GM21360 (cell line): ENCODE data around the gene GMDS.

Experiments used
- ATAC-seq: cut with Tn5 transposase; IDR thresholded peaks from one replicate; pipeline ENCODE4 v1.9.1; 2021; ENCODE audit warnings: mild to moderate bottlenecking, moderate library complexity; ENCODE audit not compliant: unreplicated experiment

GMDS gene

GRCh38 chr6:2141644-2142290, 103.6 kb downstream of the GMDS start:
- ATAC-seq: no peak

GRCh38 chr6:2140438-2141128, 104.8 kb downstream of the GMDS start:
- ATAC-seq: no peak

GRCh38 chr6:2135401-2135800, 110.0 kb downstream of the GMDS start:
- ATAC-seq: no peak

- no peak for ATAC-seq
Measured at GRCh38 chr6:2134554-2134953, 110.9 kb downstream of the GMDS start.

GRCh38 chr6:2133716-2134310, 111.6 kb downstream of the GMDS start:
- no peak for ATAC-seq

GRCh38 chr6:2132916-2133315, 112.5 kb downstream of the GMDS start:
- no peak for ATAC-seq

GRCh38 chr6:2132416-2132815, 113.0 kb downstream of the GMDS start:
- no peak for ATAC-seq

- peak; percentile 62 for ATAC-seq
Measured at GRCh38 chr6:2129182-2129621, 116.2 kb downstream of the GMDS start.

- ATAC-seq: no peak
Measured at GRCh38 chr6:2127484-2127911, 117.9 kb downstream of the GMDS start.

GRCh38 chr6:2126351-2126750, 119.1 kb downstream of the GMDS start:
- ATAC-seq: no peak

GRCh38 chr6:2125158-2125557, 120.2 kb downstream of the GMDS start:
- no peak for ATAC-seq

- no peak for ATAC-seq
Measured at GRCh38 chr6:2124260-2124709, 121.1 kb downstream of the GMDS start.

GRCh38 chr6:2120912-2121311, 124.5 kb downstream of the GMDS start:
- ATAC-seq: no peak

GRCh38 chr6:2119275-2119674, 126.1 kb downstream of the GMDS start:
- no peak for ATAC-seq

GRCh38 chr6:2118136-2118535, 127.3 kb downstream of the GMDS start:
- no peak for ATAC-seq

GRCh38 chr6:2117447-2117846, 128.0 kb downstream of the GMDS start:
- ATAC-seq: no peak

- no peak for ATAC-seq
Measured at GRCh38 chr6:2116496-2116895, 128.9 kb downstream of the GMDS start.

GRCh38 chr6:2114100-2114499, 131.3 kb downstream of the GMDS start:
- no peak for ATAC-seq

GRCh38 chr6:2111162-2111677, 134.2 kb downstream of the GMDS start:
- ATAC-seq: no peak

- ATAC-seq: no peak
Measured at GRCh38 chr6:2110504-2110903, 134.9 kb downstream of the GMDS start.

GRCh38 chr6:2109796-2110195, 135.6 kb downstream of the GMDS start:
- ATAC-seq: no peak
